ENCODE data around the gene TNFRSF9.
"Not testable (repeated sequence)": the region's sequence is repeated elsewhere in the genome, so short reads cannot be mapped to it uniquely, and the experiment has no call there.

- TF ChIP-seq, protein P1, sequence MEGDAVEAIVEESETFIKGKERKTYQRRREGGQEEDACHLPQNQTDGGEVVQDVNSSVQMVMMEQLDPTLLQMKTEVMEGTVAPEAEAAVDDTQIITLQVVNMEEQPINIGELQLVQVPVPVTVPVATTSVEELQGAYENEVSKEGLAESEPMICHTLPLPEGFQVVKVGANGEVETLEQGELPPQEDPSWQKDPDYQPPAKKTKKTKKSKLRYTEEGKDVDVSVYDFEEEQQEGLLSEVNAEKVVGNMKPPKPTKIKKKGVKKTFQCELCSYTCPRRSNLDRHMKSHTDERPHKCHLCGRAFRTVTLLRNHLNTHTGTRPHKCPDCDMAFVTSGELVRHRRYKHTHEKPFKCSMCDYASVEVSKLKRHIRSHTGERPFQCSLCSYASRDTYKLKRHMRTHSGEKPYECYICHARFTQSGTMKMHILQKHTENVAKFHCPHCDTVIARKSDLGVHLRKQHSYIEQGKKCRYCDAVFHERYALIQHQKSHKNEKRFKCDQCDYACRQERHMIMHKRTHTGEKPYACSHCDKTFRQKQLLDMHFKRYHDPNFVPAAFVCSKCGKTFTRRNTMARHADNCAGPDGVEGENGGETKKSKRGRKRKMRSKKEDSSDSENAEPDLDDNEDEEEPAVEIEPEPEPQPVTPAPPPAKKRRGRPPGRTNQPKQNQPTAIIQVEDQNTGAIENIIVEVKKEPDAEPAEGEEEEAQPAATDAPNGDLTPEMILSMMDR (IDR thresholded peaks at IDR 0.05), result not testable (repeated sequence)
- TF ChIP-seq, protein P2, sequence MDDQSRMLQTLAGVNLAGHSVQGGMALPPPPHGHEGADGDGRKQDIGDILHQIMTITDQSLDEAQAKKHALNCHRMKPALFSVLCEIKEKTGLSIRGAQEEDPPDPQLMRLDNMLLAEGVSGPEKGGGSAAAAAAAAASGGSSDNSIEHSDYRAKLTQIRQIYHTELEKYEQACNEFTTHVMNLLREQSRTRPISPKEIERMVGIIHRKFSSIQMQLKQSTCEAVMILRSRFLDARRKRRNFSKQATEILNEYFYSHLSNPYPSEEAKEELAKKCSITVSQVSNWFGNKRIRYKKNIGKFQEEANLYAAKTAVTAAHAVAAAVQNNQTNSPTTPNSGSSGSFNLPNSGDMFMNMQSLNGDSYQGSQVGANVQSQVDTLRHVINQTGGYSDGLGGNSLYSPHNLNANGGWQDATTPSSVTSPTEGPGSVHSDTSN (IDR thresholded peaks at IDR 0.05), result not testable (repeated sequence)
- TF ChIP-seq POLR2A (IDR thresholded peaks at IDR 0.05; ENCODE audit: low read length); CBX2 (IDR thresholded peaks at IDR 0.05; ENCODE audit: borderline replicate concordance, low read depth); USF2 (IDR thresholded peaks at IDR 0.05): not testable (repeated sequence)
- TF ChIP-seq, protein P3, sequence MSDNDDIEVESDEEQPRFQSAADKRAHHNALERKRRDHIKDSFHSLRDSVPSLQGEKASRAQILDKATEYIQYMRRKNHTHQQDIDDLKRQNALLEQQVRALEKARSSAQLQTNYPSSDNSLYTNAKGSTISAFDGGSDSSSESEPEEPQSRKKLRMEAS (IDR thresholded peaks at IDR 0.05), result not testable (repeated sequence)
These were observed 23.2 kb upstream of the TNFRSF9 start for GRCh38 chr1:7963841-7964240.

All from A549 (cell line).